NT2/D1 (cell line): ENCODE measurements around the gene CIAO2A.

Source experiments
- SUZ12 ChIP-seq: IDR thresholded peaks from 2 replicates; pipeline ENCODE4 v1.6.1; 2011; ENCODE audit not compliant: insufficient read length, insufficient read depth; ENCODE audit errors: extremely low read depth
- ZNF274 ChIP-seq: IDR thresholded peaks from 2 replicates; pipeline ENCODE4 v1.6.1; 2011; ENCODE audit warnings: mild to moderate bottlenecking, low read depth, low read length

GRCh38 chr15:64048781-64049460 lies 44.7 kb downstream of the CIAO2A start:
- TF ChIP-seq ZNF274 = no peak
- TF ChIP-seq SUZ12 = no peak
